T-helper 9 cell (primary cell): ENCODE measurements around the gene SEC62.
"Not testable (repeated sequence)": the region's sequence is repeated elsewhere in the genome, so short reads cannot be mapped to it uniquely, and the experiment has no call there.

Source experiments
- DNase-seq: peaks from one replicate; pipeline ENCODE4 v3.0.0-alpha.2; 2020

The SEC62 gene

GRCh38 chr3:170019306-170019705 is 52.7 kb downstream of the SEC62 start:
- DNase-seq, result not testable (repeated sequence)

- no peak for DNase-seq
These were observed 54.5 kb downstream of the SEC62 start for GRCh38 chr3:170021083-170021482.

- DNase-seq, result no peak
These were observed 55.7 kb downstream of the SEC62 start for GRCh38 chr3:170022336-170022735.

GRCh38 chr3:170023165-170023564 is 56.6 kb downstream of the SEC62 start:
- no peak for DNase-seq

GRCh38 chr3:170024581-170024980 is 58.0 kb downstream of the SEC62 start:
- DNase-seq, result no peak

- no peak for DNase-seq
These were observed 60.9 kb downstream of the SEC62 start for GRCh38 chr3:170027233-170028102.

- peak; percentile 37 for DNase-seq
These were observed 66.9 kb downstream of the SEC62 start for GRCh38 chr3:170033489-170033888.

GRCh38 chr3:170037463-170038433 is 71.1 kb downstream of the SEC62 start, which contains the start of gene GPR160:
TSS of gene GPR160 (plus strand) at chr3:170037995. CDS start at chr3:170083973, 45,978 bp downstream.
- DNase-seq, result peak; percentile 71

GRCh38 chr3:170038434-170039110 is 72.0 kb downstream of the SEC62 start:
- peak; percentile 14 for DNase-seq

GRCh38 chr3:170040418-170040817 is 73.8 kb downstream of the SEC62 start:
- DNase-seq, result no peak

- DNase-seq, result no peak
These were observed 76.9 kb downstream of the SEC62 start for GRCh38 chr3:170043506-170043905.

- no peak for DNase-seq
These were observed 77.7 kb downstream of the SEC62 start for GRCh38 chr3:170044271-170044670.

GRCh38 chr3:170044795-170045244 is 78.2 kb downstream of the SEC62 start:
- DNase-seq, result no peak

GRCh38 chr3:170046269-170047132 is 79.9 kb downstream of the SEC62 start:
- DNase-seq, result no peak

GRCh38 chr3:170047133-170047404 is 80.5 kb downstream of the SEC62 start:
- no peak for DNase-seq
